GM18519 (cell line): ENCODE measurements around the gene KLF4.

Experiments
- ATAC-seq: cut with Tn5 transposase; IDR thresholded peaks from one replicate; pipeline ENCODE4 v1.9.1; 2021; ENCODE audit warnings: mild to moderate bottlenecking, moderate library complexity; ENCODE audit not compliant: unreplicated experiment, low FRiP score

KLF4 gene

GRCh38 chr9:107488375-107489143 is 1.0 kb downstream of the KLF4 start:
- no peak for ATAC-seq

DNA sequence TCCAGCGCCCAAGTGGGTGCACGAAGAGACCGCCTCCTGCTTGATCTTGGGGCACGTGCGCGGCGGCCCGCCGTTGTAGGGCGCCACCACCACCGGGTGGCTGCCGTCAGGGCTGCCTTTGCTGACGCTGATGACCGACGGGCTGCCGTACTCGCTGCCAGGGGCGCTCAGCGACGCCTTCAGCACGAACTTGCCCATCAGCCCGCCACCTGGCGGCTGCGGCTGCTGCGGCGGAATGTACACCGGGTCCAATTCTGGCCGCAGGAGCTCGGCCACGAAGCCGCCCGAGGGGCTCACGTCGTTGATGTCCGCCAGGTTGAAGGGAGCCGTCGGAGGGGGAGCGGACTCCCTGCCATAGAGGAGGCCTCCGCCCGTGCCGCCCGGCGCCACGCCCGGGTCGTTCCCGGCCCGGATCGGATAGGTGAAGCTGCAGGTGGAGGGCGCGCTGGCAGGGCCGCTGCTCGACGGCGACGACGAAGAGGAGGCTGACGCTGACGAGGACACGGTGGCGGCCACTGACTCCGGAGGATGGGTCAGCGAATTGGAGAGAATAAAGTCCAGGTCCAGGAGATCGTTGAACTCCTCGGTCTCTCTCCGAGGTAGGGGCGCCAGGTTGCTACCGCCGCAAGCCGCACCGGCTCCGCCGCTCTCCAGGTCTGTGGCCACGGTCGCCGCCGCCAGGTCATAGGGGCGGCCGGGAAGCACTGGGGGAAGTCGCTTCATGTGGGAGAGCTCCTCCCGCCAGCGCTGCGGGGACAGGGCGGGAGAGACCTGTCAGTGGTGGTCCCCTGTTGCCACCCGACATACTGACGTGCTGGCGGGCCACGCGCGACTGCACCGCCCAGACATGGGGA is 1.8 kb downstream of the KLF4 start:
- ATAC-seq = no peak

DNA sequence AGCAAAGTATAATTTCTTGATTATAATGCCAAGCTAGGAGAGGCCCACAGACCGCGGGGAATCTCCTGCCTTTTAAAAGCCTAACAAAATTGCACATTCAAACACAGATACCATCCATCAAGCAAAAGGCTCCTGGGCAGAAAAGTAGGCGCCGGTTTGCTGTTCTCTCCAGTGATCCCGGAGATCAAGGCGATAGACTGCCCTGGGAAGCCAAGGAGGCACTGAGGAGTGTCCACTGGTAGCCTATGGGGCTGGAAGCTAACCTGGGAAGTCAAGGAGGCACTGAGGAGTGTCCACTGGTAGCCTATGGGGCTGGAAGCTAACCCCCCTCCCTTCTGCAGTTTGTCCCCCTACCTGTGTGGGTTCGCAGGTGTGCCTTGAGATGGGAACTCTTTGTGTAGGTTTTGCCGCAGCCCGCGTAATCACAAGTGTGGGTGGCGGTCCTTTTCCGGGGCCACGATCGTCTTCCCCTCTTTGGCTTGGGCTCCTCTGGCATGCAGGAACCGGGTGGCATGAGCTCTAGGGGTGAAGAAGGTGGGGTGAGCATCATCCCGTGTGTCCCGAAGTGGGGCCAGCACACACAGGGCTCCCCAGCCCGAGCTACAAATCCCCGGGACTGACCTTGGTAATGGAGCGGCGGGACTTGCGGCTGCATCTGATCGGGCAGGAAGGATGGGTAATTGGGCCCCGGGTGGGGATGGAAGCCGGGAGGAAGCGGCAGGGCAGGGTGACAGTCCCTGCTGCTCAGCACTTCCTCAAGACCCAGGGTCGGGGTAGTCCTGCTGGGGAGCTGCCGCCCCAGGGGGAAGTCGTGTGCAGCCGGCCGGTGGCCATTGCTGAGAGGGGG is 2.7 kb downstream of the KLF4 start:
- no peak for ATAC-seq

DNA sequence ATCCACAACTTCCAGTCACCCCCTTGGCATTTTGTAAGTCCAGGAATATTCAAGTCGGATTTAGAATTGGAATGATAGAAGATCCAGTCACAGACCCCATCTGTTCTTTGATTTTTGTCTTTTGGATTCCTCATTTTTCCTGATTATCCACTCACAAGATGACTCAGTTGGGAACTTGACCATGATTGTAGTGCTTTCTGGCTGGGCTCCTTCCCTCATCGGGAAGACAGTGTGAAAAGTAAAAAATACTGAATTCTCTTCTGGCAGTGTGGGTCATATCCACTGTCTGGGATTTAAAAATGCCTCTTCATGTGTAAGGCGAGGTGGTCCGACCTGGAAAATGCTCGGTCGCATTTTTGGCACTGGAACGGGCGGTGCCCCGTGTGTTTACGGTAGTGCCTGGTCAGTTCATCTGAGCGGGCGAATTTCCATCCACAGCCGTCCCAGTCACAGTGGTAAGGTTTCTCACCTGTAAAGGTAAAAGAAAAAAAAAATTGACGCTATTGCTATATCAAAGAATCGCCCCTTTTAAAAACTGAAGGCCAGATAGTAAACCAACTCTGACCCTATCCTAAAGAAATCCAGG is 4.0 kb downstream of the KLF4 start:
- ATAC-seq = no peak

- ATAC-seq = peak; percentile 74
Measured at GRCh38 chr9:107484117-107484723, 5.3 kb downstream of the KLF4 start.

DNA sequence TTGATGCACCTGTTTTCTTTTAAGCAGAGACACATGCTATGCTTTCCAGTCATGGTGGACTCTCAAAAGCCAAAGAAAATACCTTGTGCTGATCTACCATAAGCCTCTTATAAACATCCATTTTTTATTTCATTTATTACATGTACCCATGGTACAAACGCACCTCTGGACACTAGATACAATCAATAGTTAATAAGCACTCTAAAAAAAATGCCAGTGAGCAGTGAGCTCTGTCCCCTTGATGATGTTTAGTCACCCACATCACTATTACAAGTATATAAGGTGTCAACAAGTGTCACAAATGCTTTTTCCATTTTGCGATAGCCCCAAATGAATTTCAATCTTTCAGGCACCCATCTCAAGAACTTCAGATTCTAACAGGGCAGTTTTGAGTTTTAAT is 5.9 kb downstream of the KLF4 start:
- no peak for ATAC-seq

- ATAC-seq = no peak
Measured at GRCh38 chr9:107481035-107481434, 8.5 kb downstream of the KLF4 start.

DNA sequence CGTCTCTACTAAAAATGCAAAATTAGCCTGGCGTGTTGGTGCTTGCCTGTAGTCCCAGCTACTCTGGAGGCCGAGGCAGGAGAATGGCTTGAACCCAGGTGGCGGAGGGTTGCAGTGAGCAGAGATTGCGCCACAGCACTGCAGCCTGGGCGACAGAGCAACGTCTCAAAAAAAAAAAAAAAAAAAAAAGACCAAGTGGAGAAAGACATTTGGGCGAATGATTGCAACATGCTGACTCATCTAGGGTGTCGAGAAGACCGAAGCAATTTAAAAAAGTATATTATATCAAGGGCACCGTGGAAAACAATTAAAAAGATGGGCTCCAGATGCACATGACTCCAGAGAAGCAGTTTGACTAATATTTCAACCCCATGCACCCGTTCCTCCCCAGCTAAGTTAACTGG is 9.2 kb downstream of the KLF4 start:
- no peak for ATAC-seq

GRCh38 chr9:107478805-107479204 is 10.8 kb downstream of the KLF4 start:
- ATAC-seq = no peak

DNA sequence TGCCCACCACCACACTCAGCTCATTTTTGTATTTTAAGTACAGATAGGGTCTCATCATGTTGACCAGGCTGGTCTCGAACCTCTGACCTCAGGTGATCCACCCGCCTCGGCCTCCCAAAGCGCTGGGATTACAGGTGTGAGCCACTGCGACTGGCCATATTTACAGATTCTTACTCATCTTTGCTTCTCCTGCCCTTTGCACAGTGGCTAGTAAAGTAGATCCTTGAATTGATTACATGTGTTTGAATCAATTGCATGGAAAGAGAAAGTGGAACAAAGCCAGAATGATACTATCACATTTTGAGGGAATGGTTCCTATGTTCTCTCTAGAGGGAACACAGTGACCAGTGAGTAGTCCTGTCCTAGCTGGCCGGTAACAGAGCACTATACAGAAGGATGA is 15.4 kb downstream of the KLF4 start:
- no peak for ATAC-seq

- ATAC-seq = no peak
Measured at GRCh38 chr9:107472581-107473340, 16.8 kb downstream of the KLF4 start.

- ATAC-seq = no peak
Measured at GRCh38 chr9:107471552-107471951, 18.0 kb downstream of the KLF4 start.

GRCh38 chr9:107467416-107467815 is 22.2 kb downstream of the KLF4 start:
- no peak for ATAC-seq

GRCh38 chr9:107466826-107467225 is 22.7 kb downstream of the KLF4 start:
- ATAC-seq = no peak

- ATAC-seq = peak; percentile 81
Measured at GRCh38 chr9:107465467-107466451, 23.8 kb downstream of the KLF4 start.

DNA sequence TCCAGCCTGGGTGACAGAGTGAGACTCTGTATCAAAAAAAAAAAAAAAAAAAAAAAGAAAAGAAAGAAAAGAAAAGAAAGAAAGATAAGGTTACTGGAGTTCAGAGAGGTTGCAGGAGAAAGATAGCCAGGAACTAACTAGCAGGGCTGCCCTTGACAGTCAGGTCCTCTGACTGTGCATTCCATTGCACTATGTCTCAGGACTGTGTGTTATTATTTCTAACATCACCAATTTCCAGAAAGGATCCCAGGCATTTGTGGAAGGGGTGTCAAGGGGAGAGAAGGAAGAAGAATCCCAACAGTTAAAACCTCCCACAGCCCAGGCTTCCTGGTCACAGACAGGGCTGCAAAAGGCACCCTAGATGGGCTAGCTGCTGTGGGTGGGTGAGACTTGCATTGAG is 25.1 kb downstream of the KLF4 start:
- no peak for ATAC-seq

GRCh38 chr9:107462691-107463090 is 26.9 kb downstream of the KLF4 start:
- ATAC-seq = no peak
